ENCODE measurements around the gene LTBP2.

- TF ChIP-seq CTCF (tag by site-specific recombination; IDR thresholded peaks at IDR 0.05) (no peak), ZNF707 (tag by site-specific recombination; IDR thresholded peaks at IDR 0.05) (no peak), AEBP2 (tag by site-specific recombination; IDR thresholded peaks at IDR 0.05; ENCODE audit: borderline replicate concordance) (no peak), KLF1 (tag by site-specific recombination; IDR thresholded peaks at IDR 0.05) (no peak), ZNF792 (tag by site-specific recombination; IDR thresholded peaks at IDR 0.05) (no peak), GFI1B (tag by site-specific recombination; IDR thresholded peaks at IDR 0.05) (no peak), ZNF280C (tag by site-specific recombination; IDR thresholded peaks at IDR 0.05) (no peak), ZNF398 (tag by site-specific recombination; IDR thresholded peaks at IDR 0.05) (no peak), MEIS1 (CRISPR knock-in tag; IDR thresholded peaks at IDR 0.05; ENCODE audit: borderline replicate concordance) (no peak), ZFHX2 (tag by site-specific recombination; conservative IDR thresholded peaks at IDR 0.05) (no peak), ZNF677 (tag by site-specific recombination; IDR thresholded peaks at IDR 0.05) (no peak), ZBTB49 (tag by site-specific recombination; IDR thresholded peaks at IDR 0.05; ENCODE audit: low read depth) (no peak), PRDM10 (tag by site-specific recombination; IDR thresholded peaks at IDR 0.05) (no peak)
Observed at GRCh38 chr14:74550071-74550470, 62.0 kb downstream of the LTBP2 start.
